GM18499 (cell line): ENCODE data around the gene FAM120A.

ENCODE experiments used
- ATAC-seq: cut with Tn5 transposase; IDR thresholded peaks from one replicate; pipeline ENCODE4 v1.9.1; 2021; ENCODE audit warnings: moderate number of reproducible peaks; ENCODE audit not compliant: insufficient read depth, unreplicated experiment

Gene FAM120A

DNA sequence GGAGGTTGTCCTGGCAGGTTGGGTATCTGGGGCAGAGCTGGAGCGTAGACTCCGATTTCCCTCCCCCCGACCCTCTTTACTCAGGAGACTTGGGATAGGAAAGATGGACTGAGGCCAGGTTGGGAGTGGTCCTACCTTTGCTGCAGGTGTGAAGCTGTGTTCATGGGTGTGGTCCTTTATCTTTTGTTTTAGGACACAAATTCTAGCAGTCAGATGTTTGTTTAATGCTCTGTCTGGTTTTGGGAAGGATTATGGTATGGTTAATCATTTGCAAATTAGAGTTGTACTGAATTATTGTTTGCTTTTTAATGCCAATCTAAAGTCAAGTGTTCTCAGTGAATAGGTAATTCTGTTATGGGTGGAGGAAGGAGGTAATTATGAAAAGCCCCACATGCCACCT lies 16.0 kb downstream of the FAM120A start:
- no peak for ATAC-seq

DNA sequence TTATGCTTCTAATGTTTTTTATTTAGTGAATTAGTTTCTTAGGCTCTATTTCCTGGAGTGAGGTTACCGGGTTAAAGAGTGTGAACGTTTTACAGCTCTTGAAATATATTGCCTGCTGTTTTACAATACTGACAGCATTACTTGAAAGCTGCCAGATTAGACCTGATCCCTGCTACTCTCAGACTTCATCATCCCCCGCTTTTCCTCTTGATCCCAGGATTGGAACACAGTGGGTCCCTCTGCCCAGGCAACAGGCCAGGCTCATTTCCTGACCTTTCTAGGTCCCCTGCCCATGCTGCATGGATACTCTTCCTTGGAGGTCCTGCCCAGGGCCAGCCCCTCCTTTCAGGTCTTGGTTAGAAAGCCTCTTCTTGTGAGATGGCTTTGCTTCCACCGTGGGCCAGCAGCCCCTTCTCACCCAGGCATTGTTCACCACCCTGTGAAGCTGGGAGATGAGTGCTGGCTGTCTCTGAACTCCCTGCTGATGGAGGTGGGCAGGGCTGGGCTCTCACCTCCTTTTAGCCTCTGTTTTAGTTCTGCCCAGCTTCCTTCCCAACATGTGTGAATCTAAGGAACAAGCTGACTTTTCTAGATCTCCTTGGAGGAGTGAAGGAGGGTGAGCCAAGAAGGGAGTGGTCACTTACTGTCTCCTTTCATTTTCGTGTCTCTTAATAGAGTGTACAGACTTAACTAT lies 17.4 kb downstream of the FAM120A start:
- ATAC-seq = no peak

DNA sequence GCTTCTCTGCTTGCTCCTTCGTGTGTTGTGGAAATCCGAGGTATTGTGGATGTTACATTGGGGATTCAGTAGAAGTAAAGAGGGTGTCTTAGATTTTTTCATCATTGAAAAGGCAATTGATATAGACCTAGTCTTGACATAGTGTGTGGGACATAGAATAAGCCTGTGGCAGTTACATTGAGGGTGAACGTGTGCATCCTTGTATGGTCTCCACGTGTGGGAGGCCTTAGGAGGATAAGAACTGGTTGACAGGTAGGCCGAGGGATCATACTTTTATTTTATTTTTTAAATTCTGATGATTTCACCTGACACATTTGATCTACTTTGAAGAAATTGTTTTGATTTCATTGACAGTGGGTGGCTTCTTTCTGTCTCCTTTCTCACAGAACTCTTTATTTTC lies 18.9 kb downstream of the FAM120A start:
- ATAC-seq = no peak

DNA sequence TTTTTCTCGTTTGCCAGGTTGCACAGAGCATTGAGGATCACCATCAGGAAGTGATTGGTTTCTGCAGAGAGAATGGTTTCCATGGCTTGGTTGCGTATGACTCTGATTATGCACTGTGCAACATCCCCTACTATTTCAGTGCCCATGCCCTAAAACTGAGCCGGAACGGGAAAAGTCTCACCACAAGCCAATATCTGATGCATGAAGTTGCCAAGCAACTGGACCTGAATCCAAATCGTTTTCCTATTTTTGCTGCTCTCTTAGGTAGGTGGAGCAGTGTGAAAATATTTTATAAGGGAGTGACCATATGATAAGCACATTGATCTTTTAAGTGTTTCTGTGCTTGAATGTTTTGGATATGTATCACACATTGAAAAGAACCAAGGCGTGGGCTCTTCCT lies 19.6 kb downstream of the FAM120A start:
- no peak for ATAC-seq

DNA sequence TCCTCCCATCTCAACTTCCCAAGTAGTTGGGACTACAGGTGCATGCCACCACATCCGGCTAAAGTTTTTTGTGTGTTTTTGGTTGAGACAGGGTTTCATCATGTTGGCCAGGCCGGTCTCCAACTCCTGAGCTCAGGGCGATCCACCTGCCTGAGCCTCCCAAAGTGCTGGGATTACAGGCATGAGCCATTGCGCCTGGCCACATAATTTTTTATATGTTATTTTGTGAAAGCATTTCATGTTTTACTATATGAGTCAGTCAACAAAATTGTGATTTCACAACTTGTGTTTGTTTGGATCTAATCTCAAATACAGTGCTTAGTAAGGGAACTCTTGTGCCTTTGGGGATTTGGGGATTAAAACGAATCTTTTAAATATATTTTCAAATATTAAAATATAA lies 21.9 kb downstream of the FAM120A start:
- no peak for ATAC-seq

DNA sequence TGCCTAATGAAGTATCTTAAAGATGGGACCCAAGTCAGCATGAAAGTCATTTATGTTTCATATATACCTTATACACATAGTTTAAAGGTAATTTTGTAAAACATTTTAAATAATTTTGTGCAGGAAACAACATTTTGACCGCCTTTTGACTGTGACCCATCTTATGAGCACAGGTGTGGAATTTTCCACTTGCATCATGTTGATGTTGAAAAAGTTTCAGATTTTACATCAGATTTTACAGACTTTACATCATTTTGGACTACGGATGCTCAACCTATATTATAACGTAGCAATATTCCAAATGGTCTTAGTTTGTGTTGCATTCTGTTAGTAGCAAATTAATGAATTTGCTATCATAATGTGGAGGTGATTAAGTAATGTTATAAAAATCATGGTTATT lies 23.6 kb downstream of the FAM120A start:
- no peak for ATAC-seq

DNA sequence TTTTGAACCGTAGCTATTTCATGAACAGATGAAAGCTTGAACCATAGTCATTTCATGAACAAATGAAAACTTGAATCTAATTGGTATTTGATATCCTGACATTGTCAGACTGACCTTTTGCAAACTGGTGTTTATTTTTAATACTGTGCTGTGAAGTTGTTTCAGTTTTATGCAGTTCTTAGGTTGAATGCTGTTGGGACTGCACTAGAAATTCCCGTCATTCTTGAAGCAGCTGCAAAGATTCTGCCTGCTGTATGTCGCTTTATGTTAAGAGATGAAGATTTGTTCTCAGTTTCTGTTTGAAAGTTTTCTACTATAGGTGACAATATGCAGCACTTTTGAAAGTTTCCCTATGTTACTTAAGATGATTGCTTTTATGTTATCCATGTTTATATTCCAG lies 24.4 kb downstream of the FAM120A start:
- ATAC-seq = no peak

DNA sequence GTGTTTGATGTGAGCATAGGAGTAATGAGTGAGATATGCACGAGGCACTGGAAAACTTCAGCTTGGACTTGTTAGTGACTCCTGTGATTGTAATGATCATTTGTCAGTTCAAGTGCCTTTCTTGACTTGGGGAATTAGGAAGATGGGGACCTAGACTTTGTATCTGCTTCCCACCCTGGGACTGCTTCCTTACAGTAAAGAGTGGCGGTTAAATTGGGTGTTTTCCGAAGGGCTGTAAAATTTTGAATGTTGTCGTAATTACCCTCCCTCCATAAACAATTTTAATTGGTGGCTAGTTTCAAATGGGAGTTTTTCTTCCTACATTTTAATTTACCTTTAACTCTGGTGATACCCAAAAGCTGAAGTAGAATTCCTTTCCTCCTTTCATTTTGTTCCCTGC lies 25.4 kb downstream of the FAM120A start:
- ATAC-seq = no peak

DNA sequence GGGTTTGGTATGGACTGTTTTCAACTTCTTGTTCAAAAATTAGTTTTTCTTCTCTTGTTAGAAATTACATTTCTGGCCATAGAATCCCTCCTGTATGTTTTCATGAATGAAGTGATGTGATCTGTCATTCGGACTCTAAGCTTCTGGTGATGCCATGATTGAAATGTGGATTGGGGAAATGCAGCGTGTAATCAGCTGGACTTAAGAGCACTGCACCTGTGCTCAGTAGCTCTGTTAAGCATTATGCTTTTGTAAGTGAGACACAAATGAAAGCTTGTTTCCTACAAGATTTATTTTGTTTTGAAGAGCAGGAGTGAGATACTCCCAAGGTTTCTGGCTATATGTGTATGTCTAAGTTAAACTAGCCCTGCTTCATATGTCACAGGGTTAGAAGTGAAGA lies 25.9 kb downstream of the FAM120A start:
- ATAC-seq = no peak

DNA sequence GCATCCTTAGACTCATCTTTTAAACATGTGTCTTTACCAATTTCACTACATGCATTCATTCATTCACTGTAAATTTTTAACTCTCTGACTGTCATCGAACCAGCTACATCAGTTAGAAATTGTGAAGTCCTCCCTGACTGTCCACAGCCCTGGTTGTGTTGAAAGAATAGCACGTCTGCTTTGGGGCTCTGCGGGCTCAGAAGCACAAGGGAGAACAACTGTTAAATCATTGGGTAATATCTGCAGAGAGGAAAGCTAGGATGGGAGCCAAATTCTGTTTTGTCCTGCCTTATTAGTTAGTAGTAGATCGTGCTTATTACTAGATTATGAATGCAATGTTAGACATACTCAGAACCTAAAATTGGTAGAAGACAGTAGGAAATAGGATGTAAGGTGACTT lies 28.2 kb downstream of the FAM120A start:
- no peak for ATAC-seq

DNA sequence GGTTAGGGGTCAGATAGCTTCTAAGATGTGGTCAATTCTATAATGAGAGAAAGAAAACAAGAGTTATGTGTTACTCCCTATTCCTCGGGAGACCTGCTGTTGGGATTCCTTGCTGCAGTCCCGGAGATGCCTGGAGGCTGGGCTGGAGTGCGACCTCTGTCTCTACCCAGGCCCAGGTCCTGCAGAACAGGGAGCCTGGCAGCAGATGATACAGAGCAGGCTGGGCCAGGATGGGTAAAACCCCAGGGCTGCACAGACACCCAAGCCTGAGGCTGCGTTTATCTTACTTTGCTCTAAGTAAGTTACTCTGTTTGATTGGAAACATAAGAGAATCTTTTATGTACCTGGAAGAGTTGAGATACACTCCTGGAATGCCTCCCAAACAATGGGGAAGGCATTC lies 28.8 kb downstream of the FAM120A start:
- no peak for ATAC-seq

DNA sequence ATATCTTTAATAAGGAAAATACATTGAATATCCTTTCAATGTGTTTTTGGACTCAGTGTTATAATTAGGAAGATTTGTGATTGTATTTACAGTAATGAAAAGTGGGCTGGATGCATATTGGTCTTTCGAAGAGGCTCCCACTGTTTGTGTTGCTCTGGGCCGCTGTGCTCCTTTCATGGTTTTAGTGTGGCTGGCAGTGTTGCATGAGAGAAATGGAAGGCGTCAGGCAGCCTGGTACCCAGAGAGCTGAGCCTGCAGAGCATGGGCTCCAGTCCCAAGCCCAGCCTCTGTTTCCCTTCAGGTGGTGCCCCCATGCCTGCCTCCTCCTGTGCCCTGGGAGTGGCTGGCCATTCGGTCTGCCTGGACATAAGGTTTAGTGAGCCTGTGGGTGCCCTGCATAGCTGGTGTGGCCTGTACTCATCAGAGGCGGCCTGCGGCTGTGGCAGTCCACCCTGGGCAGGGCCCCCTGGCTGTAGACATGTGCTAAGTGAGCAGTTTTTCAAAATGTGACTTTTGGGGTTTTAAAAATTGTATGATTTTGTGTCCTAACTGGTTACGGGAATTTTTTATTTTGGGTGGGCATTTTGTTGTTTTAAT lies 29.3 kb downstream of the FAM120A start:
- no peak for ATAC-seq

DNA sequence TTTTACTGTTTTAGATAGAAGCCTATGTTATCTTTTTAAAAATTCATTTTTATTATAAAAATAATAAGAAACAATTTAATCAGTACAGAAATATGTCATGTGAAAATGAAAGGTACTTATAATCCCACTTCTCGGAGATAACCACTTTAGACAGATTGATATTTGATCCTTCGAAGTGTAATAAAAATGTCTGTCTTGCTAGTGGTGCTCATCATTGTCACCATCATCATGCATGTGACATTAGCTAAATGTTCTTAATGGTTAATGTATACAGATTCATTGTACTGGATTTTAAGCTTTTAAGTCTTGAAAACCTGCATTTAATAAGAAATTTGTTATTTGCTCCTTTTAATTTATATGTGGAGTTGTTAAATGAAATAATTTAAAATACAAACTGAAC lies 32.0 kb downstream of the FAM120A start:
- ATAC-seq = no peak

DNA sequence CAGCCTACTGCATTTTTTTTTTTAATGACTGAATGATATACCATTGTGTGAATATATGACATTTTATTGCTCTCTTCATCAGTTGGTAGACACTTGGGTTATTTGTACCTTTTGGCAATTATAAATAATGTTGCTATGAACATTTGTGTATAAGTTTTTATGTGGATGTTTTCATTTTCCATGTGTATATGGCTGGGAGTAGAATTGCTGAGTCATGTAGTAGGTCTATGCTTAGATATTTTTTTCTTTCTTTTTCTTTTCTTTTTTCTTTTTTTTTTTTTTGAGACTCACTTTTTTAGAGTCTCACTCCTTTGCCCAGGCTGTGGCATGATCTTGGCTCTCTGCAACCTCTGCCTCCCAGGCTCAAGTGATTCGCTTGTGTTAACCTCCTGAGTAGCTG lies 34.8 kb downstream of the FAM120A start:
- ATAC-seq = no peak

DNA sequence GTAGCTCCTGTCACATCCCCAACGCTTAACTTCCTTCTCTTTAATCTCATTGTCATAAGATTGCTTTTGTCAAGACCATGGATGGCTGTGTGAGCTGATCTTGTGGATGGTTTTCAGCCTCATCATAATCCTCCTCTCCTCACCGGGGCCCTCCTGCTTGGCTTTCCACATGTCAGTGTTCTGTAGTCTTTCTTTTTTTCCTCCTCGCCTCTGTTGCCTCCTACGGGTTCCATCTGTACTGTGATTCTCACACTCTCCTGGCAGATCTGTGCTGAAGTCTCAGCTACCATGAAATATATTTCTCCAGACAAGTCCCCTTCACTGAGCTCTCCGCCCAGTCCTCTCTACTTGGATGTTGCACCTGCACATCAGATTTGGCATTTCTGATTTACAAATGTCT lies 36.8 kb downstream of the FAM120A start:
- ATAC-seq = no peak

DNA sequence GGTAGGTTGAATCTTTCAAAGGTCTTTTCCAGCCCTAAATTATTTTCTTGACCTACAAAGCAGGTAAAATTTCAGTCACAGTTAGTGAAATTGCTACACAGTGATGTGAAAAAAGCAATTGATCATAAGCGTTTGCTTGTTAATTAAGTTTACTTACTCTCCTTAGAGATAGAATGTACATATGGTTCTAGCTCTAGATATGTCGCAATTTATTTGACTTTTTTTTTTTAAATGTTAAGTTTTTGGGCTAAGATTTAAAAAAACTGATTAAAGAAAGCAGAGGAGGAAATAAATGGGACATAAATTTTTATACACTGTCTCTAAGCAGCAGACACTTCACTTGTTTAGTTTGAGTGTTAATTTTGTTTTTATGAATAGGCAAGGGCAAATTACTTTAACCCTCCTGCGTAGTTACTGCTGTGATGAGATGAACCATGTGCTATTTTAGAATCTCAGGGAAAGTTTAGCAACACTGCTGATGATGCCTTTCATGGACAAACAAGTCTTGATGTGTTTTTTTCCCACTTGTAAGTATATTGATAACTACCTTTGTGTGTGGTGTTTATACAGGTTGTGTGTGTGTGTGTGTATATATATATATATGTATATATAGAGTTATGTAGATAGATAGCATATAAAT lies 40.2 kb downstream of the FAM120A start:
- no peak for ATAC-seq

DNA sequence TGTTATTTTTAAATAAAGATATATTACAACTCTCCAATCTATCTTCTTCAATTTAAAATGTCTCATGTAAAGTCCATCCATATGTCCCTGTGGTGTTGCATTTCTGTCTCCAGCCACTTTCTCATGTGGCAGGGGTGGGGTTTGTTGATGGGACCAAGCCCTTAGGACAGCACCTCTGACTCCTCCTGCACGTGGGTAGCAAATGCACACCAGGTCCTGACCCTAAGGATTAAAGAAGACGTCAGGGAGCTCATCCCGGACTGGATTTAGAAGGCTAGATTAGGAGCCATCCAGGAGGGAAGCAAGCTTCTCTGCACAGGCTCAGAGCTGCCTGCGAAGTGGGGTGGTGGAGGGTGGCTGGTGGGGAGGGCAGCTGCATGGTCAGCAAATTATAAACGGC lies 40.8 kb downstream of the FAM120A start:
- no peak for ATAC-seq

DNA sequence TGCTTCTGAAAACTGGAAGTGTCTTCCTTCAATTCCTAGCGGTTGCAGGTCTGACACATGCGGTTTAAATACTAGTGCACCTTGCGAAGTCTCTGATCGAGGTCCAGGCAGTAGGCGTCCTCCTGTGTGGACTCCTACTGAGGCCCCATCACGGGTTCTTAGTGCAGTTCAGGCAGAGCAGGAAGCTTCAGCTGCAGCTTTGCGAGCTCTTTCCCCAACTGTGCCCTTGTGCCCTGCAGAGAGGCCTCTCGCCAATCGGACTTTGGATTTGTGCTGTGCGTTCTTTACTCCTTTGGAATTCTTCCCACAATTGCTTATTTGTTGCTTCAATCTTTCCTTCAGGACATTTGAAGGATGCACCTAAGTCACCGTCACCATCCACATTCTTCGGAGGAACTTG lies 42.5 kb downstream of the FAM120A start:
- no peak for ATAC-seq

DNA sequence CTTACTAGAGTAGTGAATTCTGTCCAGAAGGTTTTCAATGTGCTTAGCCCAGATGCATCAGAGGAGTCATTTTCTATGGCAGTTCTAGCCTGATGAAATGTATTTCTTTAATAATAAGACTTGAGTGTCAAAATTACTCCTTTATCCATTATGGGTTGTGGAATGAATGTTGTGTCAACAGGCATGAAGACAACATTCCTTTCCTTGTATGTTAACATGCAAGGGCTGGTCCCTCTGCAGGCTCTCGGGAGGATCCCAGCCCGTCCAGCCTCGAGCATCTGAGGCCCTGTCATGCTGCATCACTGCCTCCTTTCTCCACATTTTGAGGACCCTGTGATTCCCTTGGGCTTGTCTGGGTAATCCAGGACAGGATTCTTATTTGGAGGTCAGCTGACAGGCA lies 44.8 kb downstream of the FAM120A start:
- no peak for ATAC-seq

DNA sequence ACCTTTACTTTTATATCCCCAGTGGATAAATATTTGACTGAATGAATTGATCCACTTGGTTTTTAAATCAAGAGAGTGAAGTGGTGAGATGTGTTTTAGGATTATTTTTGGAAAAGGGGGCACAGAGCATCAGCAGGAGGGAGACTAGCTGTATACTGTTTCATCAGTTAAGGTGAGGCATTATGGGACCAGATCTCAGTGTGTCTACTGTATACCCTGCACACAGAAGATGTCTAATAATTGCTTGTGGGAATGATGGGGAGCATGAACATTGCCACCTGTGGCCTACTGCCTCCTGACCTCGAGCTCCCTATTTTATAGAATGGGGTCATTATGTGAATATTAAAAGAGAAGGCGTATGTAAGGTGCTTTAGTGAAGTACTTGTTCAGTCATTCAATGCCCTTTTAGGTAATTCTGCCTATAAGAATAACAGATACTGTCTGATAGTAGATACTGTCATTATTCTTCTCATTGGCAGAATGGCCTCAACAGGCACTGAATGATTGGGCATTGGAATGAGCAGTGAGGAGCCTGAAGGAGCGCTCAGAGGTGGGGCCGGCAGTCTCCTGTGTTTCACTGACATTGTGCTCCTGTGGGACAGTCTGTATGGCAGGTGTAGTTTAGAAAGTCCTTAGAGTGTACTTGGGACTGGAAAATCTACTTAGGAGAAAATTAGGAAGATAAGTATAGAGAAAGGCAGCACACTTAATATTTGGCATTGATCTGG lies 49.2 kb downstream of the FAM120A start:
- no peak for ATAC-seq

DNA sequence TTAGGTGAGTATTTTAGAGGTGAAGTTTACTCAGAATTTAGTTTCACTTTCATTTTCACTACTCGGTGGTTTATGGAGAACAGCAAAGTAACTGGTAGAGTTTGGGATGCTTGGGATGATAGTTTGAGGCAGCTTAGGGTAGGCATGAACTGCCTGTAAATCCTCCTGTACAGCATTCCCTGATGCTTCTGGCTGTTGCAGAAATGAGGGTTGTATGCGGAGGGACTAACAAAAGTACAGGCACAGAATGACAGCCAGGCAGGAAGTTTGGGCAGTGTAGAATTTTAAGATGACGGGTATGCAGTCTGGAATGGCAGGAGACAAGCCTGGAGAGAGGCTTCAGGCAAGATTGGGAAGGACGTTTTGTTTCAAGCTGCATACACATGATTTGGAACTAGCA lies 49.9 kb downstream of the FAM120A start:
- ATAC-seq = no peak
